Measurements from ENCODE around the gene ALDH2. TPM values are rescaled to one million over a fixed set of nuclear protein-coding genes. Genes with fewer than 3 reads are reported as not detected.
A peak's percentile ranks its signal among the peaks of the same experiment; 100 is the strongest.

ALDH2 gene
- total and polyA plus RNA-seq, 8 donors: 22.3 to 80.2 (median 40.6) TPM

DNA sequence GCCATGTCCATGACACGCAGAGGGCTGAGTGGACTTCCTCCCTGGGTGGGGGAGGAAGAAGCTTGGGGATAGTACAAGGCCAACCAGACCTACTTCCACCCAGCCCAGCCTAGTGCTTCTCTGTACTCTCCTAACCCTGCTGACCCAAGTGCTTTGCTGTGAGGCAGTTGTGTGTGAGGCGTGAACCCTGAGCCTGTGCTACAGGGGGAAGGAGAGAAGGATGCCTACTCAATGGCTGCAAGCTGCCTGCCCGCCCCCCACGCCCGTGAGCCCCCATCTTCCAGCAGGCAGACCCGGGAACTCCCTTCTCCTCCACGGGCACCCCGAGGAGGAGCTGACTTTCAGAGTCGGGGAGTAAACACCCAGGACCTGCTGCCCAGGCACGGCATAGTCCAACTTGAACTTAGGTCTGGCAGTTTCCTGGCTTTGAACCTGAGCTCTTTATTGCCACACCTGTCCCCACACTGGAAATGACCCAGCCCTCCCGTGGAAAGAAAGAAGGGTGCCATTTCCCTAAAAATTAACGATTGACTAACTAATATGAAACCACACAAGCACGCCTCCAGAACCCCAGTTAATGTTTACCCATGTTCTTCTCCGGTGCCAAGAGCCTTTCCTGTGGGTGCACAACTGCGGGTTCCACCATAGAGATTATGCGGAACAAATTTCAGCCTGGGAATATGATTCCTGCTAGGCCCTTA is 10.8 kb downstream of the ALDH2 start:
- Histone ChIP-seq H3K4me1 (peaks cover 51 to 72% (median 55%) of the 10 kb centered on the region in 3 donors), H3K27me3 (no peaks in the 10 kb centered on the region), H3K4me3 (no peak overlapping the region), H3K9me3 (no peaks in the 10 kb centered on the region), H3K36me3 (peaks cover 0 to 13% (median 0%) of the 10 kb centered on the region in 3 donors), H3K27ac (peak overlapping the region; percentile 64 to 97 (median 90))
- intact Hi-C loops (cut with DNase I): no loop called here
- DNase-seq (peak in 5 of 6 donors; percentile 79 to 92 (median 88)), ATAC-seq (peak; percentile 75 to 84 (median 78)), FAIRE-seq (no peak)
- TF ChIP-seq, protein P1, sequence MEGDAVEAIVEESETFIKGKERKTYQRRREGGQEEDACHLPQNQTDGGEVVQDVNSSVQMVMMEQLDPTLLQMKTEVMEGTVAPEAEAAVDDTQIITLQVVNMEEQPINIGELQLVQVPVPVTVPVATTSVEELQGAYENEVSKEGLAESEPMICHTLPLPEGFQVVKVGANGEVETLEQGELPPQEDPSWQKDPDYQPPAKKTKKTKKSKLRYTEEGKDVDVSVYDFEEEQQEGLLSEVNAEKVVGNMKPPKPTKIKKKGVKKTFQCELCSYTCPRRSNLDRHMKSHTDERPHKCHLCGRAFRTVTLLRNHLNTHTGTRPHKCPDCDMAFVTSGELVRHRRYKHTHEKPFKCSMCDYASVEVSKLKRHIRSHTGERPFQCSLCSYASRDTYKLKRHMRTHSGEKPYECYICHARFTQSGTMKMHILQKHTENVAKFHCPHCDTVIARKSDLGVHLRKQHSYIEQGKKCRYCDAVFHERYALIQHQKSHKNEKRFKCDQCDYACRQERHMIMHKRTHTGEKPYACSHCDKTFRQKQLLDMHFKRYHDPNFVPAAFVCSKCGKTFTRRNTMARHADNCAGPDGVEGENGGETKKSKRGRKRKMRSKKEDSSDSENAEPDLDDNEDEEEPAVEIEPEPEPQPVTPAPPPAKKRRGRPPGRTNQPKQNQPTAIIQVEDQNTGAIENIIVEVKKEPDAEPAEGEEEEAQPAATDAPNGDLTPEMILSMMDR (IDR thresholded peaks at IDR 0.05): no peak
- WGBS, 2 donors: 13 to 14% methylated on average over 15 to 16 of the region's 16 CpGs

DNA sequence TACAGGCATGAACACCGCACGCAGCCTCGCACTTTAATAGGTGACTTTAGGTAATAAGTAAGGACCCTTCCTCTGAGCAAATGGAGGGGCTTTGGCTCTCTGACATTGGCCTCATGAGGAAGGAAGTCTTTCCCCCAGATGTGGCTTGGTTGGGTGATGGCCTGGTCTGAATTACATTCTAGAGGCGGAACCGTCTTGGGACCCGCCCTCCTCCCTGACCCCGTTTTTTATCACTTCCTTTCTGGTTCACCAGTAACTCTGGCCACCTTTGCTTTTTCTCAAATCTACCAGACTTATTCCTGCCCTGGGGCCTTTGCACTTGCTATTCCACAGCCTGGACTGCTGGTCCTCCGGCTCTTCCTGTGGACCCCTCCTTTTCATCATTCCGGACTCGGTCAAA is 13.4 kb downstream of the ALDH2 start:
- Histone ChIP-seq H3K27ac (peak overlapping the region in 3 of 4 donors; percentile 13 to 66 (median 22)), H3K4me1 (peaks cover 30 to 48% (median 31%) of the 10 kb centered on the region in 3 donors), H3K4me3 (no peak overlapping the region), H3K27me3 (no peaks in the 10 kb centered on the region), H3K9me3 (no peaks in the 10 kb centered on the region), H3K36me3 (peaks cover 0 to 37% (median 8%) of the 10 kb centered on the region in 3 donors)
- intact Hi-C loops (cut with DNase I): no loop called here
- DNase-seq (no peak), FAIRE-seq (no peak), ATAC-seq (no peak)
- 89 to 93% methylated on average over 10 of the region's 10 CpGs for WGBS, 2 donors
- TF ChIP-seq, protein P1 (IDR thresholded peaks at IDR 0.05): no peak

DNA sequence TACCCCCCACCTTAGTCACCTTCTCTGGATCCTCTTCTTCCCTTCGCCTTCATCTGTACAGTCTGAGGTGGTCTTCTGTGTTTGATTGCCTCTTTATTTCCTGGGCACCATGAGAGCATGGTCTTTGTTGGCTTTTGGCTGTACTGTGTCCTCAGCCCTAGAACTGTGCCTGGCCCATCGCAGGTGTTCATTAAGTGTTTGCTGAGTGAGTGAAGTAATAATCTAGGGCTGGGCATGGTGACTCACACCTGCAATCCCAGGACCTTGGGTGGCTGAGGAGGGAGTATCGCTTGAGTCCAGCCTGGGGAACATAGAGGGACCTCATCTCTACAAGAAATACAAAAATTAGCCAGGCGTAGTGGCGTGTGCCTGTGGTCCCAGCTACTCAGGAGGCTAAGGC is 13.9 kb downstream of the ALDH2 start:
- H3K36me3 ChIP-seq: peaks cover 0 to 37% (median 8%) of the 10 kb centered on the region in 3 donors

DNA sequence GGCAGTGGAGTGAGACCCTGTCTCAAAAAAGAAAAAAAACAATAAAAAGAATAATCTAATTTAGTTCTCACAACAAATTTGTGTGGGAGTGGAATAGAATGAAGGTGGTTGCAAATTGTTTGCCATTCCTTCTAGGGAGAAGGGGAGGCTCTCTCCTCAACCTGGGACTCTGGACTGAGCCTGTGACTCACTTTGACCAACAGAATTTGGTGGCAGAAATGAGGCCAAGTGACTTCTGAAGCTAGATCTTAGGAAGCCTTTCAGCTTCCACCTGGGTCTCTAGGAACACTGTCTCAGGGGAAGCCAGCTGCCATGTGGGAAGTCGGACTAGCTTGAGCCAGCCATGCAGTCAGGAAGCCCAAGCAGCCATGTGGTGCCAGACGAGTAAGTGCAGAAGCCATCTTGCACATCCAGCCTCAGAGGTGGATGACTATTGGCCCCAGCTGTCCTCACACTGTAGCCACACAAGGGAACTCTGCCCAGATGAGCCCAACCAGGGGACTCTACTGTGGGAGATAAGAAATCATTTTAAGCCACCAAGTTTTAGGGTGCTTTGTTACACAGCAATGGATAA is 14.4 kb downstream of the ALDH2 start:
- WGBS, 2 donors: 98 to 100% methylated on average over 2 of the region's 2 CpGs
- TF ChIP-seq, protein P1 (IDR thresholded peaks at IDR 0.05): no peak
- Histone ChIP-seq H3K27ac (peak overlapping the region in 2 of 4 donors; percentile 22 to 66), H3K36me3 (peaks cover 0 to 37% (median 8%) of the 10 kb centered on the region in 3 donors), H3K27me3 (no peaks in the 10 kb centered on the region), H3K4me1 (peaks cover 22 to 48% (median 29%) of the 10 kb centered on the region in 3 donors), H3K9me3 (no peaks in the 10 kb centered on the region), H3K4me3 (no peak overlapping the region)
- no peak for FAIRE-seq
- no peak for DNase-seq
- intact Hi-C loops (cut with DNase I): no loop called here
- ATAC-seq: no peak

More for the DNA sequence above, 13.9 kb downstream of the ALDH2 start:
- TF ChIP-seq, protein P1 (IDR thresholded peaks at IDR 0.05): no peak
- intact Hi-C loops (cut with DNase I): no loop called here
- Histone ChIP-seq H3K9me3 (no peaks in the 10 kb centered on the region), H3K4me1 (peaks cover 28 to 49% (median 30%) of the 10 kb centered on the region in 3 donors), H3K4me3 (no peak overlapping the region), H3K27me3 (no peaks in the 10 kb centered on the region), H3K27ac (peak overlapping the region in 3 of 4 donors; percentile 13 to 66 (median 22))
- ATAC-seq: peak; percentile 9 to 55 (median 40)
- 79 to 87% methylated on average over 5 of the region's 5 CpGs for WGBS, 2 donors
- DNase-seq: peak in 1 of 6 donors; percentile 69
- FAIRE-seq: no peak

Measured in pancreas (tissue), 10 donors.